Caco-2 (cell line): ENCODE measurements around the gene ARPC1B. TPM values are rescaled to one million over a fixed set of nuclear protein-coding genes. Genes with fewer than 3 reads are reported as not detected.

ENCODE experiments used
- BruUV-seq: library from RNA; stranded (reverse); fragments of 400-500 nt; replicated peaks from 2 replicates; lab custom pipeline; 2021; lab: Mats Ljungman, UMichigan
- CTCF ChIA-PET: fragments of 300-600 bp; sonication (Branson Sonifier 250); formaldehyde crosslinking; loops from one replicate; lab custom pipeline; 2022; ENCODE audit warnings: antibody characterized with exemption; lab: Charles Lee
- POLR2A ChIA-PET: fragments of 300-600 bp; sonication (Branson Sonifier 250); formaldehyde crosslinking; loops from one replicate; lab custom pipeline; 2022; ENCODE audit warnings: antibody characterized with exemption; lab: Charles Lee
- DNase-seq, 2 experiments: peaks; one replicate each; pipeline versions ENCODE4 v3.0.0 to v3.0.0-alpha.2; 2020 to 2022
- H3K27me3 ChIP-seq: replicated peaks from 2 replicates; pipeline ENCODE4 v1.6.0; 2011; ENCODE audit warnings: low read length; ENCODE audit not compliant: control insufficient read depth, insufficient read depth
- H3K36me3 ChIP-seq: 2 replicates; pipeline ENCODE4 v1.5.1; 2011; ENCODE audit warnings: low read length; ENCODE audit not compliant: control insufficient read depth, insufficient read depth
- H3K4me1 ChIP-seq: fragments of 250-450 bp; sonication (Bioruptor Pico); 2 replicates; pipeline ENCODE4 v1.5.1; 2020; ENCODE audit warnings: mild to moderate bottlenecking
- H3K4me3 ChIP-seq: 2 replicates; pipeline ENCODE4 v1.5.1; 2011; ENCODE audit warnings: low read depth, mild to moderate bottlenecking, control low read depth, low read length
- H3K9me3 ChIP-seq: fragments of 250-450 bp; sonication (Bioruptor Pico); 2 replicates; pipeline ENCODE4 v1.5.1; 2020; ENCODE audit warnings: mild to moderate bottlenecking, moderate library complexity
- H3K27ac Mint-ChIP-seq: one replicate; pipeline ENCODE4 v1.8.0; 2022; ENCODE audit warnings: mixed read lengths; ENCODE audit not compliant: unreplicated experiment
- H3K27me3 Mint-ChIP-seq: one replicate; pipeline ENCODE4 v1.8.0; 2022; ENCODE audit warnings: mixed read lengths; ENCODE audit not compliant: insufficient read depth, unreplicated experiment
- H3K36me3 Mint-ChIP-seq: one replicate; pipeline ENCODE4 v1.8.0; 2022; ENCODE audit warnings: mild to moderate bottlenecking, mixed read lengths; ENCODE audit not compliant: insufficient read depth, unreplicated experiment
- H3K4me1 Mint-ChIP-seq: one replicate; pipeline ENCODE4 v1.8.0; 2022; ENCODE audit warnings: low read depth, mixed read lengths; ENCODE audit not compliant: unreplicated experiment
- H3K4me3 Mint-ChIP-seq: one replicate; pipeline ENCODE4 v1.8.0; 2022; ENCODE audit warnings: mild to moderate bottlenecking, moderate library complexity, mixed read lengths; ENCODE audit not compliant: unreplicated experiment
- H3K9me3 Mint-ChIP-seq: one replicate; pipeline ENCODE4 v1.8.0; 2022; ENCODE audit warnings: mixed read lengths; ENCODE audit not compliant: unreplicated experiment
- intact Hi-C: fragments of 100-400 bp; cut with micrococcal nuclease; formaldehyde crosslinking; loops from one replicate; pipeline ENCODE4 v1.10.0; 2022; ENCODE audit not compliant: unreplicated experiment
- total RNA-seq: library from RNA; stranded (reverse); gene quantifications from 2 replicates; pipeline ENCODE4 v1.2.3, GENCODE V29; 2022
- TF ChIP-seq, protein P1 (sequence below), 2 experiments: fragments of 200-600 bp in 1 of 2; IDR thresholded peaks; 1 replicate in 1 of 2; 2 replicates in 1 of 2; pipeline versions ENCODE4 v1.5.1 to v1.8.0; 2011 to 2022; ENCODE audit warnings: antibody characterized with exemption in 1 of 2, control low read depth in 1 of 2, inconsistent platforms in 1 of 2, low read depth in 1 of 2, low read length in 1 of 2, mild to moderate bottlenecking in 1 of 2, moderate library complexity in 1 of 2; ENCODE audit not compliant: insufficient read depth in 1 of 2, severe bottlenecking in 1 of 2, unreplicated experiment in 1 of 2

Gene ARPC1B
- total RNA-seq, 1 experiment from 2014 or later = 128 TPM

DNA sequence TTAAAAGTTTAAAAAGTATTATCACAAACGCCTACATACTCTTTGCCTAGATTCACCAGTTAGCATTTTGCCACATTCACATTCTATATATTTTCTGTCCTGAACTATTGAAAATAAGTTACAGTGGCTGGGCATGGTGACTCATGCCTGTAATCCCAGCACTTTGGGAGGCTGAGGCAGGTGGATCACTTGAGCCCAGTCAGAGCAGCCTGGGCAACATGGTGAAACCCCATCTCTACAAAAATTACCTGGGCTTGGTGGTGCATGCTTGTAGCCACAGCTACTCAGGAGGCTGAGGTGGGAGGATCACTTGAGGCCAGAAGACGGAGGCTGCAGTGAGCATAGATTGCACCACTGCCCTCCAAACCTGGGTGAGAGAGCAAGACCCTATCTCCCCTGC, 43.5 kb upstream of the ARPC1B start:
- no peak for DNase-seq
- CTCF ChIA-PET = interaction anchor here (0.6 to 0.7 kb wide), 4 partner anchors 11 to 168 kb away, joined by 3 to 12 read pairs (median 6); no protein-coding TSS in a partner anchor
- Mint-ChIP-seq H3K4me1 (peaks cover 15% of the 10 kb centered on the region), H3K9me3 (no peaks in the 10 kb centered on the region), H3K27me3 (no peaks in the 10 kb centered on the region), H3K4me3 (peak overlapping the region; percentile 46), H3K27ac (peak overlapping the region; percentile 91), H3K36me3 (peaks cover 40% of the 10 kb centered on the region)
- Histone ChIP-seq H3K9me3 (no peaks in the 10 kb centered on the region), H3K4me3 (no peak overlapping the region), H3K27me3 (no peaks in the 10 kb centered on the region), H3K36me3 (peaks cover 2% of the 10 kb centered on the region; the same call in 1 of the 2 replicates), H3K4me1 (peaks cover 10% of the 10 kb centered on the region)
- POLR2A ChIA-PET = no interaction called here
- TF ChIP-seq, protein P1, sequence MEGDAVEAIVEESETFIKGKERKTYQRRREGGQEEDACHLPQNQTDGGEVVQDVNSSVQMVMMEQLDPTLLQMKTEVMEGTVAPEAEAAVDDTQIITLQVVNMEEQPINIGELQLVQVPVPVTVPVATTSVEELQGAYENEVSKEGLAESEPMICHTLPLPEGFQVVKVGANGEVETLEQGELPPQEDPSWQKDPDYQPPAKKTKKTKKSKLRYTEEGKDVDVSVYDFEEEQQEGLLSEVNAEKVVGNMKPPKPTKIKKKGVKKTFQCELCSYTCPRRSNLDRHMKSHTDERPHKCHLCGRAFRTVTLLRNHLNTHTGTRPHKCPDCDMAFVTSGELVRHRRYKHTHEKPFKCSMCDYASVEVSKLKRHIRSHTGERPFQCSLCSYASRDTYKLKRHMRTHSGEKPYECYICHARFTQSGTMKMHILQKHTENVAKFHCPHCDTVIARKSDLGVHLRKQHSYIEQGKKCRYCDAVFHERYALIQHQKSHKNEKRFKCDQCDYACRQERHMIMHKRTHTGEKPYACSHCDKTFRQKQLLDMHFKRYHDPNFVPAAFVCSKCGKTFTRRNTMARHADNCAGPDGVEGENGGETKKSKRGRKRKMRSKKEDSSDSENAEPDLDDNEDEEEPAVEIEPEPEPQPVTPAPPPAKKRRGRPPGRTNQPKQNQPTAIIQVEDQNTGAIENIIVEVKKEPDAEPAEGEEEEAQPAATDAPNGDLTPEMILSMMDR (IDR thresholded peaks at IDR 0.05; ENCODE audit: insufficient read depth in 1 of 2, low read depth in 1 of 2, low read length in 1 of 2, severe bottlenecking in 1 of 2, unreplicated experiment in 1 of 2) = no peak
- no TSS peak for BruUV-seq
- intact Hi-C loops = no loop called here

DNA sequence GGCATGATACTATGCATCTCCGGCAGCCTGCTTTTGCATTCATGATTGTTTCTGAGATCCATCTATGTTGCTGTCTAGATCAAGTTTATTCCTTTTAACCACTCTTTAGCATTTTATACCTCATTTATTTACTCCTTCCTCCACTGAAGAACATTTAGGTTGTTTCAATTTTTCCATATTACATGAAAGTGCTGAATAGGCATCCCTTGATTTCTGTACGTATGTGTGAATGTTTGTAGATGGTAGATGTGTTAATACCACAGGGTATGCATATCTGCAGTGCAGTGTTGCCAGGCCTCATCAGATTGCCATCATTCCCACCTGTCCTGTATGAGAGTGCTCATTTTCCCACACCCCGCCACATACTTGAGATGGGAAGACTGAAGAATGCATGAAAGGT, 34.9 kb upstream of the ARPC1B start:
- H3K27me3 ChIP-seq = no peaks in the 10 kb centered on the region
- peaks cover 2% of the 10 kb centered on the region; the same call in 1 of the 2 replicates for H3K36me3 ChIP-seq
- Mint-ChIP-seq H3K9me3 (no peaks in the 10 kb centered on the region), H3K27me3 (no peaks in the 10 kb centered on the region), H3K27ac (no peak overlapping the region), H3K4me1 (no peaks in the 10 kb centered on the region), H3K4me3 (no peak overlapping the region), H3K36me3 (peaks cover 99% of the 10 kb centered on the region)
- CTCF ChIA-PET = no interaction called here
- no peak overlapping the region for H3K4me3 ChIP-seq
- TF ChIP-seq, protein P1 (IDR thresholded peaks at IDR 0.05; ENCODE audit: insufficient read depth in 1 of 2, low read depth in 1 of 2, low read length in 1 of 2, severe bottlenecking in 1 of 2, unreplicated experiment in 1 of 2) = no peak
- BruUV-seq = TSS peak; percentile 7
- no peaks in the 10 kb centered on the region for H3K4me1 ChIP-seq
- H3K9me3 ChIP-seq = no peaks in the 10 kb centered on the region
- intact Hi-C loops = no loop called here
- POLR2A ChIA-PET = no interaction called here
- DNase-seq = no peak

DNA sequence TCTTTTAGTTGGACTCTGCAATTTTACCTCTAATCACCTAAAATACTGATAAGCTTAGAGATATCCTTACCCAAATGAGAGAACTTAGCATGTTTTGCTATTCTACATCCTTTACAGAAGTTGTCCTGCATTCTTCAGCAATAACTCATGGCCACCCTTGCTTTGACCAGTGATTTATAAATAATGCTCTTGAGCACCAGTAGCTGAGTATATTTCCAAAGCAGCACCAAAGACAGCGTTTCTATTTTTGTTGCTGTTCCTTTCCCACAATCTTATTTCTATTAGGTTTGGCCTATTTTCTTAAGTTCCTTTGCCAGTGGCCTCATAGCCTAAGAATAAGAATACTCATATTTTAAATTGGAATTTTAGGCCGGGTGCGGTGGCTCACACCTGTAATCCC, 33.9 kb upstream of the ARPC1B start:
- Mint-ChIP-seq H3K9me3 (no peaks in the 10 kb centered on the region), H3K4me3 (no peak overlapping the region), H3K27me3 (no peaks in the 10 kb centered on the region), H3K36me3 (peaks cover 99% of the 10 kb centered on the region), H3K4me1 (no peaks in the 10 kb centered on the region), H3K27ac (no peak overlapping the region)
- TF ChIP-seq, protein P1 (IDR thresholded peaks at IDR 0.05; ENCODE audit: insufficient read depth in 1 of 2, low read depth in 1 of 2, low read length in 1 of 2, severe bottlenecking in 1 of 2, unreplicated experiment in 1 of 2) = no peak
- Histone ChIP-seq H3K27me3 (no peaks in the 10 kb centered on the region), H3K36me3 (no peaks in the 10 kb centered on the region; the same call in 1 of the 2 replicates), H3K4me3 (no peak overlapping the region), H3K4me1 (no peaks in the 10 kb centered on the region), H3K9me3 (no peaks in the 10 kb centered on the region)
- no TSS peak for BruUV-seq
- ChIA-PET POLR2A (no interaction called here), CTCF (no interaction called here)
- no peak for DNase-seq
- intact Hi-C loops = no loop called here
